HG03460 (cell line): ENCODE results near the gene ICAM3.
"Not testable (repeated sequence)": the region's sequence is repeated elsewhere in the genome, so short reads cannot be mapped to it uniquely, and the experiment has no call there.

Experiments used
- ATAC-seq: cut with Tn5 transposase; IDR thresholded peaks from one replicate; pipeline ENCODE4 v1.9.1; 2021; ENCODE audit not compliant: unreplicated experiment

Gene ICAM3, protein sequence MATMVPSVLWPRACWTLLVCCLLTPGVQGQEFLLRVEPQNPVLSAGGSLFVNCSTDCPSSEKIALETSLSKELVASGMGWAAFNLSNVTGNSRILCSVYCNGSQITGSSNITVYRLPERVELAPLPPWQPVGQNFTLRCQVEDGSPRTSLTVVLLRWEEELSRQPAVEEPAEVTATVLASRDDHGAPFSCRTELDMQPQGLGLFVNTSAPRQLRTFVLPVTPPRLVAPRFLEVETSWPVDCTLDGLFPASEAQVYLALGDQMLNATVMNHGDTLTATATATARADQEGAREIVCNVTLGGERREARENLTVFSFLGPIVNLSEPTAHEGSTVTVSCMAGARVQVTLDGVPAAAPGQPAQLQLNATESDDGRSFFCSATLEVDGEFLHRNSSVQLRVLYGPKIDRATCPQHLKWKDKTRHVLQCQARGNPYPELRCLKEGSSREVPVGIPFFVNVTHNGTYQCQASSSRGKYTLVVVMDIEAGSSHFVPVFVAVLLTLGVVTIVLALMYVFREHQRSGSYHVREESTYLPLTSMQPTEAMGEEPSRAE

GRCh38 chr19:10339380-10339960, at the start of gene ICAM3:
Gene ICAM3 (minus strand): TSS chr19:10339624. CDS start chr19:10339614, 10 bp downstream.
- ATAC-seq = no peak

GRCh38 chr19:10388957-10389356, 49.5 kb upstream of the ICAM3 start:
- no peak for ATAC-seq

DNA sequence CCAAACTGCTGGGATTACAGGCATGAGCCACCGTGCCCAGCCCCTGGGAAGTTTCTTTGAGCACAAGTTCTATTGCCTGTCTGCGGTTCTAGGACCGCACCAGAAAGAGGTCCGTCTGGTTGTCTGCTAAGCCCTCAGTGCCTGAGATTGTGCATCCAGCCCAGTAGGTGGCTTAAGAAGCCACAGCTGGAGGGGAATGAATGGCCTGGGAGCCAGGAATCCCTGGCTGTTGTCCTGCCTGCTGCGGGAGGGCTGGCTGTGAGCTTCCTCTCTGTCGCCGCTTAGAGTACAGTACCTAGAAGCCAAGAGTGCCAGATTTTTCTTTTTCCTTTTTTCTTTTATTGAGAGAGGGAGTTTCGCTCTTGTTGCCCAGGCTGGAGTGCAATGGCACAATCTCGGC, 45.2 kb upstream of the ICAM3 start:
- ATAC-seq = no peak

GRCh38 chr19:10383223-10383499, 43.7 kb upstream of the ICAM3 start:
- not testable (repeated sequence) for ATAC-seq

DNA sequence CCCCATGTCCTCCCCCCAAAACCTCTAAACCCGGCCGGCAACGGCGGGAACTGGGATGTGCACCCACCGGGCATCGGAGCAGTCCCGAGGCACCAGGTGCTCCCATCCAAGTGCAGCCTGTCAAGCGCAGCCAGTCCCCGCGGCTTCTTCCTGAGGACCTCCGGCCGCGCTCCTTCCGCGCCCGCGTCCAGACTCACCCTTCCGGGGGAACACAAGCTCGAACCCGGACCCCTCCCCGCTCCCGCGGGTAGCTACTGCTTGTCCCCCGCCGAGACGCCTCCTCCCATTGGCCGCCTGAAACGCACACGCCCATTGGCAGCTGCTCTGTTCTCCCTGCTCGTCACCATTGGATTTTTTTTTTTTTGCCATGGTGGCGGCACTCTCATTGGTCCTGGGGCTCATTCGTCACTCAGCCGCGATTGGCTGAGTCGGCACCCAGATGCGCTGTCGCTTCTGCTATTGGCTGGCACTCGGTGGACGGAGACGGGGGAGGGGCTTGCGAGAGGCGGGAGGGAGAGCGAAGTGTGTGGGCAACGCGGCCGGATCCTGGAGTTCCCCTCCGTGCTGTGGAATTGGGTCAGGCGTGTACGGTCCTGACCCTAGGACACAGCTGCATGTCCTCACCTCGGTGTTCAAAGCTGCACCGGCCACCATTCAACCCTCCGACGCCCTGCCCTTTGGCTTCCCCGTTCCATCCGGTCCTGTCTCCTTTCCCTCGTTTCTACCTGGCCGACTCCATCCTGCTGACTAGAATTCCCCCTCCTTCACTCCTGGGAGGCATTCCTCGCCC, 41.1 kb upstream of the ICAM3 start, which contains the start of gene TYK2:
TYK2 (minus strand) TSS at position 260 of the 790 bp plus-strand sequence. CDS start 2,166 bp downstream, outside the sequence.
- ATAC-seq = peak; percentile 86

DNA sequence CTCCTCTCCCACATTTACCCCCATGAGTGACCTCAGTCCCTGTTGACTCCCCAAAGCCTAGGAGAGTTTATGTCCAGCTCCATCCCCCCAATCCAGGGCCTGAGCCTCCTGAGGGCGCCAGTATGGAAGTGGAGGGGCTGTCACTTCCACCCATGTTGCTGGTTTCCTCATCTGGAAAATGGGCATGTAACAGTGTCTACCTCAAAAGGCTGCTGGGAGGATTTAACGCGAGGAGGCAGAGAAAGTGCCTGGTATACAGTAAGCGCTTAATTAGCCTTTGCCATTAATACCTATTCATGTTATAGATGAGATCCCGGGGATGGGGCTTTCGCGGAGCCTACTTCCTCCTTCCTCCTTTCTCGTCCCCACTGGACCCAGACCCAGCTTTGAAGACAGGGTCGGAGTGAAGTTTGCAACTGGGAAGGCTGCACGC, 40.5 kb upstream of the ICAM3 start:
- no peak for ATAC-seq

- no peak for ATAC-seq
These were observed 38.7 kb upstream of the ICAM3 start for GRCh38 chr19:10378124-10378523.

DNA sequence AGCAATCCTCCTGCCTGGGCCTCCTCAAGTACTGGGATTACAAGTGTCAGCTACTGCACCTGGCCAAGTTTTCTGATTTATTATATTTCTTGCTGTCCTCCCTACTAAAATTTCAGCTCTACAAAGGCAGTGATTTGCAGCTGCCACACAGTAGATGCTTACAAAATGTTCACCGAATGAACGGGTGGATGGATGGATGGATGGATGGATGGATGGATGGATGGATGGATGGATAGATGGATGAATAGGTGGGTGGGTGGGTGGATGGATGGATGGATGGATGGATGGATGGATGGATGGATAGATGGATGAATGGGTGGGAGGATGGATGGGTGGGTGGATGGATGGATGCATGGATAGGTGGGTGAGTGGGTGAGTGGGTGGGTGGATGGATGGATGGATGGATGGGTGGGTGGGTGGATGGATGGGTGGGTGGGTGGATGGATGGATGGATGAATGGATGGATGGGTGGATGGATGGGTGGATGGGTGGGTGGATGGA, 37.8 kb upstream of the ICAM3 start:
- ATAC-seq = not testable (repeated sequence)

GRCh38 chr19:10374931-10375330, 35.5 kb upstream of the ICAM3 start:
- no peak for ATAC-seq

GRCh38 chr19:10372690-10373089, 33.3 kb upstream of the ICAM3 start:
- no peak for ATAC-seq

- ATAC-seq = no peak
These were observed 28.8 kb upstream of the ICAM3 start for GRCh38 chr19:10368101-10368803.

GRCh38 chr19:10366950-10367512, 27.6 kb upstream of the ICAM3 start:
- ATAC-seq = not testable (repeated sequence)

DNA sequence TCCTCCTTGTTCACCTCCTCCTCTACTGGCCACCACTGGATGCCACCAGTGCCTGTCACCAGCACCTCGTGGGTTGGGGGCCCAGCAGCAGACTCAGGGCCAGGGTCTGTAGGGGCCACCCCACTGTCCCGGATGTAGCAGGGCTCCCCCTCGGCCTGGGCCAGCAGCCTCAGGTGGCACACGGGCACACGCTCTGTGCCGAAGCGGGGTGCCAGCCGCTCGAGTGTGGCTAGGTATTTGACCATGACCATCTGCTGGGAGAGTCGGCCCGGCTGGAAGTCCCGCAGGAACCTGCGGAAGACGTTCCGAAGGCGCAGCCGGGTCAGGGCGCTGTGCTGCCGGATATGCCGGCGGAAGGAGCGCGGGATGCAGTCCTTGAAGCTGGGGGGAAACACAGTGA, 26.1 kb upstream of the ICAM3 start:
- ATAC-seq = no peak

DNA sequence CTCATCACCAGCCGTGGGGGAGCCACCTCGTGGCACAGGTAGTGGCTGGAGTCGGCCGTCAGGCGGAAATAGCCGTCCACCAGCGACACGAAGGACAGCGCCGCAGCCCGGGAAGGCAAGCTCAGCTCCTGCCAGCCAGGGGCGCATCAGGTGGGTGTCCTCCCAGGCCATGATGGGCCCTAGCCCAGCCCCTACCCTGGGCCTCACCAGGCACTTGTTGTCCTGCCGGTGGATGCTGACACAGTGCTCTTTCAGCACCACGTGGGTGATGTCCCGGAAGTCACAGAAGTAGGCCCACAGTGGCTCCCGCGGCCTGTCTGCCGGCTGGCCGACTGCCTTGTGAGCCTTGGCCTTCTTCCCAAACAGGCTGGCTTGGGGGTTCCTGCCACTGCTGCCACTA, 25.2 kb upstream of the ICAM3 start:
- ATAC-seq = no peak

DNA sequence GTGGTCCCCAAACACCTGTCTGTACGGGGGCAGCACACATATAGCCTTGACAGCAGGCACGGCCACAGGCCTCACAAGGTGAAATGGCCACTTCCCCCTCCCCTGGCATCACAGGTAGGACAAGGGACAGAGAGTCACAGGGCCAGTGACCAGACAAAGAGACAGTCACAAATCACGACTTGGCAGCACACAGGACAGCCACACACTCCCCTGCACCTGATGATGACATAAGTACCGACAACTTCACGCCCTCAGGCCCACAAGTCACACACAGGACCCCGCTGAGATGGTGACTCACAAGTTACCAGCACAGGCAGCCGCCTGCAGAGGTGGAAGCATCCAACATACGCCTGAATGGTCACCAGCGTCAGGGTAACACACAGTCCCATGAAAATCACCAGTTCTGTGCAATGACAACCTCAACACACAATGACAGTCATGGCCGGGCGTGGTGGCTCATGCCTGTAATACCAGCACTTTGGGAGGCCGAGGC, 24.4 kb upstream of the ICAM3 start:
- ATAC-seq = no peak

- ATAC-seq = no peak
These were observed 22.8 kb upstream of the ICAM3 start for GRCh38 chr19:10362259-10362658.

DNA sequence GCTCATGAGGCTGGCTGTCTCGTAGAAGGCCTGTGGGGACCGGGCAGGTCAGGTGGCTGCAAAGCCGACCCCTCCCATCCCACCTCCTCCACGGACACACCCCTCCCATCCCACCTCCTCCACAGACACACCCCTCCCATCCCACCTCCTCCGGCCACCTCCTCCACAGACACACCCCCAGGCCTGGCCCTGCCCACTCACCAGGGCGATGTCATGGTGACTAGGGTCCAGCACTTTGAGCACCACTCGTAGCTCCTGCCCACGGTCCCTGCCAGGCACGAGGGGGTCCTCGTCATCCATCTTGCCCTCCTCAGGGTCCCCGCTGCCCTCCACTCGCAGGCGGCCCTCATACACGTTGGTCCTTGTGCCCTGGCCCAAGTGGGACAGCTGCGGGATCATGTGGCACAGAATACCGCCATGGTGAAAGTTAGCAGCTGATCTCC, 22.2 kb upstream of the ICAM3 start:
- no peak for ATAC-seq

DNA sequence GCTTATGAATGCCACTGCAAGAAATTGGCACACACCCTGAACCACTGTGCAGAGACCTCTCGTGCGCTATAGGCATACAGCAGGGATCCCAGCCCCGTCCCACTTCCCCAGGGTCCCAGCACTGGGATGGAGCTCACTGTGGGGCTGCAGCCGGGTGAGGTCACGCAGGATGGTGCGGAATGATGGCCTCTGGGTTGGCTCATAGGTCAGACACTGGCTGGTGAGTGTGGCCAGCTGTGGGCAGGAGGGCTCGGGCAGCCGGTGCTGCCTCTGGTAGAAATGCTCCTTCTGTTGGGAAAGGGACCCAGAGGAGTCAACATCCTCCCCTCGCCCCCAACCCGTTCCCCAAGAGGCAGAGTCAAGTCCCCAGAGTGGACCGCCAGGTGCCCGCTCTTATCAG, 17.0 kb upstream of the ICAM3 start:
- no peak for ATAC-seq

GRCh38 chr19:10353793-10354391, 14.5 kb upstream of the ICAM3 start:
- ATAC-seq = no peak
